Right cardiac atrium (tissue), 5 donors: ENCODE results near the gene TAPT1. TPM values are rescaled to one million over a fixed set of nuclear protein-coding genes. Genes with fewer than 3 reads are reported as not detected.

Source experiments
- ATAC-seq, 2 donors: fragments of 200-7000 bp; cut with Tn5 transposase; one replicate each; pipeline versions ENCODE4 v1.8.0 to v1.9.1; 2020; ENCODE audit warnings: moderate library complexity in 2 of 2, mild to moderate bottlenecking in 1 of 2
- DNase-seq, 3 donors: peaks; one replicate each; pipeline ENCODE4 v3.0.0-alpha.2; 2020
- H3K27ac ChIP-seq: one replicate; pipeline ENCODE4 v1.5.1; 2013; ENCODE audit warnings: mild to moderate bottlenecking, low read length, control low read depth, moderate library complexity
- H3K27me3 ChIP-seq: one replicate; pipeline ENCODE4 v1.6.1; 2013; ENCODE audit not compliant: control insufficient read depth, insufficient read depth
- H3K4me1 ChIP-seq: one replicate; pipeline ENCODE4 v1.6.1; 2013; ENCODE audit warnings: low read length; ENCODE audit not compliant: control insufficient read depth, insufficient read depth
- H3K4me3 ChIP-seq: one replicate; pipeline ENCODE4 v1.5.1; 2013; ENCODE audit warnings: low read length, control low read depth
- H3K9me3 ChIP-seq: one replicate; pipeline ENCODE4 v1.6.1; 2013; ENCODE audit warnings: low read length; ENCODE audit not compliant: control insufficient read depth
- WGBS: extraction: QIAGEN DNeasy Blood & Tissue Kit; methylation state at CpG from one replicate; pipeline ENCODE4 v1.1.7; 2013; 5-methylcytosine and 5-hydroxymethylcytosine counted together
- intact Hi-C, 4 donors: fragments of 100-400 bp; cut with DNase I; formaldehyde crosslinking; loops; one replicate each; pipeline versions ENCODE4 v1.11.0 to v1.14.0; 2022 to 2023
- polyA plus RNA-seq: library from polyadenylated mRNA; stranded (reverse); fragments of 200-250 nt; gene quantifications from one replicate; pipeline ENCODE4 v1.2.3, GENCODE V29; 2013
- total RNA-seq, 4 donors: library from RNA; stranded (reverse); fragmentation: NEBNext Ultra II Directional; extraction: Animal tissue kit (Norgen Biotek cat#: 25700); gene quantifications; one replicate each; pipeline ENCODE4 v1.2.1, GENCODE V29; 2021
- donor health status: healthy with polysubstance abuse.
- donor health status: DM: no; HTN: yes; CAD: no.
- donor health status: DM: no; HTN: no; CAD: no.
- donor health status: DM: no; HTN: yes; CAD: no; lungs with severe emphysema.
- donor health status: DM: yes; HTN: yes; CAD: no.

TAPT1 gene
- total and polyA plus RNA-seq, 5 donors: 16.9 to 49.0 (median 39.1) TPM

DNA sequence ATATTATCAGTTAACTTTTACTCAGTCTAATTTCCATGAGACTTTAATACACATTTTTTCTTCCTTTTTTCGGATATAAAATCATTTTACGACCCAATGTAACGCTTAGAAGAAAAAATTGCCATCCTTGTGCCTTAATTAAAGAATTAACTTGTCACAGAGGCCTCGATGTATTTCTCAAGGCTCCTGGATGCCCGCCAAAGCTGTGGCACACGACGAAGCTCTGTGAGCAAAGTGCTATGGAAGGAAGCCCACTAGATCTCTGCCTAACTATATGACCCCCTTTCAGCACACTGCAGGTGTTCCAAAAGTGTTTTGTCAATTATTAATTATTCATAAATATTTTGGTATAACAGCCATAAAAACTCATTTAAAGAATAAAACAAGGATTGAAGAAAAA lies 54.4 kb downstream of the TAPT1 start:
- Histone ChIP-seq H3K4me3 (no peak overlapping the region), H3K9me3 (no peaks in the 10 kb centered on the region), H3K27me3 (no peaks in the 10 kb centered on the region), H3K4me1 (no peaks in the 10 kb centered on the region), H3K27ac (no peak overlapping the region)
- intact Hi-C loops: no loop called here
- DNase-seq: peak in 1 of 3 donors; percentile 53
- WGBS: 74% methylated on average over 7 of the region's 7 CpGs
- ATAC-seq: no peak

DNA sequence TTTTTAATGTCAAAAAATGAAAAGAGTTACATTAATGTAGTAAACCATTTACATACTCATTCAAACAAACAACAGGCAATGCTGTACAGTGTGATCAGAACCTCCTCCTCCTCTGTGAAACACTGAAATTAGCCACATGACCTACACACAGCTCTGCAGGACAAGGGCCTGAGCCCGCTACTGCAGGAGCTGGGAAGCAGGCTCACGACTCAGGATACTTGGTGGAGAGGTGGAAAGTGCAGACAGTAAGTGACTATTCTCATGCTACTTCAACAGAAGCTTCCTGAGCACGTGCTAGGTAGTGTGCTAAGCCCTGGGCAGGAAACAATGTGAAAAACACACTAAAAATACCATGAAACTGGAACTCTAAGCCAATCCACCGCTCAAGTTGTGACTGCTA lies 56.8 kb downstream of the TAPT1 start:
- no peak overlapping the region for H3K4me3 ChIP-seq
- DNase-seq (no peak), ATAC-seq (no peak)
- H3K27ac ChIP-seq: no peak overlapping the region
- intact Hi-C loops: loop anchor here in 1 of 4 donors (10.0 kb wide), 2 partner anchors 85 to 145 kb away; partner anchors contain the start of gene PROM1
- H3K4me1 ChIP-seq: no peaks in the 10 kb centered on the region
- no peaks in the 10 kb centered on the region for H3K9me3 ChIP-seq
- no peaks in the 10 kb centered on the region for H3K27me3 ChIP-seq
- WGBS: 70% methylated on average over 4 of the region's 4 CpGs

DNA sequence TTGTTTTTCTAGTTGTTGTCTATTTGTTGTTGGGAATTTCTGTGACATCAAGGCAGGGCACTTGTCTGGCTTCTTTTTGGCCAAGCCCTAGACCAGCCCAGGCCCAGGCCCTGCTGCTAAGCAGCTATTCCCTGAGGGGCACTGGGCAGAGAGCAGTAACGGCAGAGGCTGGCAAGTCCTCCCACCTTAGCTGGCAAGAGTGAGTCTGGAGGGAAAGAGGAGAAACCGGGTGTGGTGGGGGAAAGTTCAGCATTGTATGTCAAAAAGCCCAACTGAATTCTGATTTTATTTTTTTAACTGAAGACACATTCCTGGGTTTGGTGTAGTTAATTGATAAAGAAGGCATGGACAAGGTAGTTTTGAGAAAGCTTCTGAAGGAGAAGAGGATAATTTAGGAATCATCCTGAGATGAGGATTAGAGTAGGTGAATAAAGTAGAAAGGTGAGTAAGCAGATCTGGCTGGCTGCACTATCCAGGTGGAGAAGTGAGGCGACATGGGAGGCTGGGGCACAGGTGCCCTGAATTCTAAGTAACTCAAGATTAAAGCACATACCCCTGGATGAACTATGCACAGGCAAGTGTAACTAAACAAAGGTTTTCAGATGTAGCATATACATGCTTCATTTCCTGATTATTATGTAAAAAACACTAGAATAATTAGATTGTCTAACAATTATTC lies 57.4 kb downstream of the TAPT1 start:
- DNase-seq: peak in 1 of 3 donors; percentile 5
- no peak for ATAC-seq
- Histone ChIP-seq H3K9me3 (no peaks in the 10 kb centered on the region), H3K4me3 (no peak overlapping the region), H3K27me3 (no peaks in the 10 kb centered on the region), H3K27ac (no peak overlapping the region), H3K4me1 (no peaks in the 10 kb centered on the region)
- intact Hi-C loops: loop anchor here in 1 of 4 donors (10.0 kb wide), 2 partner anchors 84 to 144 kb away; partner anchors contain the start of gene PROM1
- WGBS: 59% methylated on average over 3 of the region's 3 CpGs

DNA sequence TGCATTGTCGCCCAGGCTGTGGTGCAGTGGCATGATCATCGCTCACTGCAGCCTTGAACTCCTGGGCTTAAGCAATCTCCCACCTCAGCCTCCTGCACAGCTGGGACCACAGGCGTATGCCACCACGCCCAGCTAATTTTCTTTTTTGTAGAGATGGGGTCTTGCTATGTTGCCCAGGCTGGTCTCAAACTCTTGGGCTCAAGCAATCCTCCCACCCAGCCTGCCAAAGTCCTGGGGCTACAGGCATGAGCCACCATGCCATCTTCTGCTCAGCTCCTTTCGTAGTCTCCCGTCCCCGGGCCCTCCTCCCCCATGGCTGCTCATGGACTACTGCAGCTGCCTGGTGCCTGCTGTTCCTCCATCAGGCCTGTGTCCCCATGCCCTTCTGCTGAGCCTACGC lies 58.1 kb downstream of the TAPT1 start:
- intact Hi-C loops: loop anchor here in 1 of 4 donors (10.0 kb wide), 2 partner anchors 83 to 143 kb away; partner anchors contain the start of gene PROM1
- Histone ChIP-seq H3K4me1 (no peaks in the 10 kb centered on the region), H3K27ac (no peak overlapping the region), H3K4me3 (no peak overlapping the region), H3K27me3 (no peaks in the 10 kb centered on the region), H3K9me3 (no peaks in the 10 kb centered on the region)
- peak in 1 of 2 donors; percentile 31 for ATAC-seq
- peak in 1 of 3 donors; percentile 2 for DNase-seq
- WGBS: 99% methylated on average over 8 of the region's 8 CpGs

DNA sequence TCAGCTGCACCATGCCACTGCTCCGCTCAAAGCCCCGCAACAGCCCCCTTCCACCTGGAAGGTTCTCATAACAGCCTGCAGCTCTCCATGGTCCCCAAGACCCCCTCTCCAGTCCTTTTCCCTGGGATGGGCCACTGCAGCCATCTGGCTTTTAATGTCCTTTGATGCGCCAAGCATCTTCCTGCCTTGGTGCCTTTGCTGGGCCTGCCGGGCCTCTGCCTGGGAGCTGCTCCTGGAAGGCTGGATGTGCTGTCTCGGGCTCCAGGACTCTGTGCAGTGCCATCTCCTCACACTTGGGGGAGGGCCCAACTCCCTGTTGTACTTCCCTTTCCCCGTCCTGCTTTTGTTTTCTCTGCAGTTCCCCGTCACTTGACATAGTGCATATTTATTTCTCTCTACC lies 60.3 kb downstream of the TAPT1 start:
- no peaks in the 10 kb centered on the region for H3K9me3 ChIP-seq
- WGBS: 93% methylated on average over 7 of the region's 7 CpGs
- H3K4me1 ChIP-seq: no peaks in the 10 kb centered on the region
- no peak overlapping the region for H3K27ac ChIP-seq
- ATAC-seq: no peak
- peak in 1 of 3 donors; percentile 37 for DNase-seq
- H3K4me3 ChIP-seq: no peak overlapping the region
- intact Hi-C loops: loop anchor here in 1 of 4 donors (10.0 kb wide), 2 partner anchors 81 to 141 kb away; partner anchors contain the start of gene PROM1
- H3K27me3 ChIP-seq: no peaks in the 10 kb centered on the region

DNA sequence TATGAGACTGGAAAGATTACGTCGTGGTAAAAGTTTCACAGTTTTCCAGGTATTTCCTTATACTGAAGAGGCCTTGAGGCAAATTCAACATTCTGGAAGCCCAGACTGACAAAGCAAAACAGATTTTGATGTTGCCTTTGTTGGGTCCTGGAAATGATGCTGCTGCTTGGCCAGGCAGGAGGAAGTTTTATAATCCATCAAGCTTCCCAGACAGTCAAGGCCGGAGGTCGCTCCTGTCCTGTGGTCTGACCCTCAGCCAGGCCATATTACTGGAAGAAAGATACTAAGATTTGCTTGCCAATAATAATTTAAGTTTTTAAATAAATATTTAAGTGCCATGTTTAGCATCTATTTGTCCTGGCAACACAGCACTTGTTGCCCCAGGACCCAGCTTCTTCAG lies 63.4 kb downstream of the TAPT1 start:
- Histone ChIP-seq H3K9me3 (no peaks in the 10 kb centered on the region), H3K4me3 (no peak overlapping the region), H3K27ac (no peak overlapping the region), H3K4me1 (peaks cover 4% of the 10 kb centered on the region), H3K27me3 (no peaks in the 10 kb centered on the region)
- 86% methylated on average over 4 of the region's 4 CpGs for WGBS
- intact Hi-C loops: loop anchor here in 1 of 4 donors (10.0 kb wide), 2 partner anchors 78 to 138 kb away; partner anchors contain the start of gene PROM1
- peak in 1 of 3 donors; percentile 10 for DNase-seq
- ATAC-seq: no peak

DNA sequence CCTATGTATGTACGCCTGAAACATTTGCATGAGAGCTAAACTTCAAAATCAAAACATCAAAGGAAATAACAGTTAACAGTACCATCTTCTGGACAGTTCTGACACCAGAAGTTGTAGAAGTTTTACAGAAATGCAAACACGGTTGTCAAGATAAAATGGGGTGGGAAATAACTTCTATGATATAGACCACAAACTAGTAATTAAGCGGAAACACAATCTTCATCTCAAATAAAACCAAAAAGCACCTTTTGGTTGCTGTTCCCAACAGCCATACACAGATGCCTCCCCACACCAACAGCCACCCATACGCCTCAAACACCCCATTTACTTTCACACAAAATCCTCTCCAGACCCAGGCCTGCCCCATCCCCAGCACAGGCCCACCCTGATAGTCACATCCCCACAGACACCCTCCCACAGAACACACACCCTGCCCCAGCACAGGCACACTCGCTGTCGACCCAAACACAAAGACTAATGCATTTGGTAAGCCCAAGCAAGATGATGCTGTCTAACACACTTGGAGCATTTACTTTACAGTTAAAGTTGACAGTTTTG lies 64.3 kb downstream of the TAPT1 start:
- intact Hi-C loops: loop anchor here in 1 of 4 donors (10.0 kb wide), 2 partner anchors 77 to 137 kb away; partner anchors contain the start of gene PROM1
- peaks cover 4% of the 10 kb centered on the region for H3K4me1 ChIP-seq
- ATAC-seq (no peak), DNase-seq (no peak)
- 80% methylated on average over 6 of the region's 6 CpGs for WGBS
- no peak overlapping the region for H3K4me3 ChIP-seq
- H3K27ac ChIP-seq: no peak overlapping the region
- H3K27me3 ChIP-seq: no peaks in the 10 kb centered on the region
- H3K9me3 ChIP-seq: no peaks in the 10 kb centered on the region

DNA sequence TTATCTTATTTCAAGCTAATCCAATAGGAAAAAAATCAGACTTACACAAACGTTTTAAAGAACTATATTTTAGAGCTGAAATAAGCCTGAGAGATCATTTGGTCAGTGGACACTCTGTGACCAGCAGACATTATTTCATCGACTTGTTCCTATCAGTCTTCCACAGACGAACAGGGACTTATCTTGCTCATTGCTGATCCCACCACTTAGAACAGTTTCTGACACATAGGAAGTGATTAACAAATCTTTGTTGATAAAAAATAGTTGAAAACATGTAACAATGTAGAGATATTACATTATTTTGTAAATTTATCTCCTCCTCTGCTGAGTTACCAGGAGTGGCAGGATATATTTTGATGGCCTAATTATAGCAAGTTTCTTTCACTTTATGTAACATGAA lies 65.8 kb downstream of the TAPT1 start:
- ATAC-seq: no peak
- WGBS: 39% methylated on average over 3 of the region's 3 CpGs
- intact Hi-C loops: loop anchor here in 1 of 4 donors (10.0 kb wide), 2 partner anchors 76 to 136 kb away; partner anchors contain the start of gene PROM1

DNA sequence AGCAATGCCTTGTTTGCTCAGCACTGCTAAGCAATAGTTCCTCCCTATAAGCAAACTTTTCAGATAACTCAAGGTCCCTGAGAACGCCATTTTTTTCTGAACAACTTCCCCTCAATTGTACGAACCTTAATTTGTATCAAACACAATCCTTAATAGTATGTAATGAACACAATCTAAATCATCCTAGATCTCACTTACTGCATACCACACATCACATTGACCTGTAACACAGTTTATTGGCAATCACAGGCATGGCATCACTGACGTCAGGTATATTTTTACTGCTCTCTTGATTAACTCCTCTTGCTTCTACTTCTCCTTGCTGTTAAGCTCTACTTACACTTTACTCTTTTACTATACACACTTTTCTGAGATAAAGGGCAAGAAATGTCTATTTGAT lies 67.0 kb downstream of the TAPT1 start:
- no peak for ATAC-seq
- Histone ChIP-seq H3K27ac (no peak overlapping the region), H3K27me3 (no peaks in the 10 kb centered on the region), H3K9me3 (no peaks in the 10 kb centered on the region), H3K4me3 (no peak overlapping the region), H3K4me1 (peaks cover 6% of the 10 kb centered on the region)
- intact Hi-C loops: no loop called here
- WGBS: 88% methylated on average over 3 of the region's 3 CpGs
- DNase-seq: no peak

More for the DNA sequence above, 65.8 kb downstream of the TAPT1 start:
- DNase-seq: no peak
- H3K9me3 ChIP-seq: no peaks in the 10 kb centered on the region
- H3K27me3 ChIP-seq: no peaks in the 10 kb centered on the region
- no peak overlapping the region for H3K27ac ChIP-seq
- no peak overlapping the region for H3K4me3 ChIP-seq
- peaks cover 6% of the 10 kb centered on the region for H3K4me1 ChIP-seq

DNA sequence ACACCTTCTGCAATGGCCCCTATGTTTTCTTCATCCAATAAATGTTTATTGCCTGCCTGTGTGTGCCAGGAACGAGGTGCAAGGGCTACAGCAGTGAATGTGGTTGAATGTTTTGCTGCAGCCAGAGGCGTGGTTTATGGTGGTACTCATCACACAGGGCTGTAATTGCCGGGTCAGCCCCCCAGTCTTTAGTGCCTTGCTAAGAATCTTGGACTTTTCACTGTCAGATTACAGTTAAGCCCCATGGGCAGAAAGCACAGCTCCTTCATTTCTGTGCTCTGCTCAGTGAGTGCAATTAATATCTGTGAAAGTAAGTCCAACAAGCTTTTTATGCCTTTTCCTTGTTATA lies 67.8 kb downstream of the TAPT1 start:
- intact Hi-C loops: no loop called here
- H3K4me1 ChIP-seq: peaks cover 6% of the 10 kb centered on the region
- H3K4me3 ChIP-seq: no peak overlapping the region
- ATAC-seq (no peak), DNase-seq (no peak)
- WGBS: 79% methylated on average over 3 of the region's 3 CpGs
- no peak overlapping the region for H3K27ac ChIP-seq
- H3K27me3 ChIP-seq: no peaks in the 10 kb centered on the region
- H3K9me3 ChIP-seq: no peaks in the 10 kb centered on the region
